ENCODE measurements around the gene PPARA. TPM values are rescaled to one million over a fixed set of nuclear protein-coding genes. Genes with fewer than 3 reads are reported as not detected.

Gene PPARA
- total RNA-seq, 1 donor from 2014 or later: 8.4 TPM

DNA sequence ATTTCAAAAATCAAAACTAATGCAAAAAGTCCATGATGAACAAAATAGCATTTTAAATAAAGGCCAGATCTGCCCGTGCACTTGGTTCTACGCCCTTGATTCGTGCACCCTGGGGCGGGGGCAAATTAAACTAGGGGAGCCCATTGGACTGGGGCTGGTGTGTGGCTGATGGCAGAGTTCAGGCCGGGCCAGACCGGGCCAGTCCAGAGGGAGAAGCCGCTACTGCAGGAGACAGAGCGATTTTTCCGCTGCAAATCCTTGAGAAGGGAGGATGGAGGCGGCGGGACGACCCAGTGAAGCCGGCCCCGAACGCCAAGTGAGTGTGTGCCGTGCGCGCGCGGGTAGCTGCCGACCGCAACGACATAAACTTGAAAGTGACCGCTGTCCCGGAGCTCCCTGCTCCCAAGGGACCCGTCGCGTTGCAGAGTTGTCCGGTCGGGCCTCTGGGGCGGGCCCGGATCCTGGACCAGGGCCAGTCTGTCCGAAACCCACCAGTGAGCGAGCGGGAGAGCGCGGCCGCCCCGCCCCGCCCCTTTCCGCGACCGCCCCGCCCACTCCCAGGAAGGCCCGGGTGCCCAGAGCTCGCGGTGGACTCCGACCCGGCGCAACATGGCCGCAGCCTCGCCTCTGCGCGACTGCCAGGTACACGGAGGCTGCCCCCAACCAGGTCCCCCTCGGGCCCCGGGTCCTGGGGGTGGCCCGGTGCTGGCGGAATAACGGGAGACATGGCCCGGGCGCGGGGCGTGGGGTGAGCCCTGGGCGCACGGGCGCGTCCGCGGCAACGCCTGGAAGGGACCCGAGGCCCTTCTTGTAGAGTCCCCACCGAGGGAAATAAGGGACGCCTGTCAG, 117.3 kb downstream of the PPARA start, which contains the start of gene TTC38:
Gene TTC38, plus strand, starts transcription at position 578 of the 849 bp plus-strand sequence. Its CDS starts 32 bp downstream, at position 610.
- DNase-seq (ENCODE audit: low read depth): peak; percentile 51
- Mint-ChIP-seq H3K4me1 (ENCODE audit: low read depth, unreplicated experiment) (peaks cover 5% of the 10 kb centered on the region), H3K27ac (ENCODE audit: unreplicated experiment) (peak within 1 kb of the TSS; percentile 41), H3K4me3 (ENCODE audit: unreplicated experiment) (peak within 1 kb of the TSS; percentile 92), H3K9me3 (ENCODE audit: unreplicated experiment) (peaks cover 10% of the 10 kb centered on the region), H3K27me3 (ENCODE audit: low read depth, unreplicated experiment) (peaks cover 21% of the 10 kb centered on the region), H3K36me3 (ENCODE audit: low read depth, unreplicated experiment) (peaks cover 12% of the 10 kb centered on the region)
- peaks cover 19% of the 10 kb centered on the region for H3K79me2 ChIP-seq (ENCODE audit: insufficient read depth, low read length)
- peaks cover 2% of the 10 kb centered on the region for H3K9me3 ChIP-seq (ENCODE audit: insufficient read depth, low read depth, low read length)
- peak within 1 kb of the TSS; percentile 21 for H3K27ac ChIP-seq (ENCODE audit: low read depth, low read length)
- H3K4me2 ChIP-seq (ENCODE audit: low read length): peak within 1 kb of the TSS; percentile 89
- H3K36me3 ChIP-seq (ENCODE audit: insufficient read depth, low read length): peaks cover 3% of the 10 kb centered on the region
- H3K4me1 ChIP-seq (ENCODE audit: insufficient read depth, low read length): peaks cover 5% of the 10 kb centered on the region
- peak within 1 kb of the TSS; percentile 85 for H3K9ac ChIP-seq (ENCODE audit: low read length)
- no peaks in the 10 kb centered on the region for H4K20me1 ChIP-seq (ENCODE audit: insufficient read depth, low read length)
- H3K4me3 ChIP-seq (ENCODE audit: insufficient read depth, low read depth, low read length): peak within 1 kb of the TSS; percentile 76
- no peaks in the 10 kb centered on the region for H3K27me3 ChIP-seq (ENCODE audit: insufficient read depth, low read length)
- no peak for FAIRE-seq
- H2AFZ ChIP-seq (ENCODE audit: low read depth, low read length): peak within 1 kb of the TSS; percentile 84
- no peak for TF ChIP-seq EZH2 (IDR thresholded peaks at IDR 0.05; ENCODE audit: insufficient read depth, low read length)
- TF ChIP-seq CTCF (IDR thresholded peaks at IDR 0.05; ENCODE audit: insufficient read depth, low read depth, low read length): no peak

GRCh38 chr22:46269564-46269963, 119.2 kb downstream of the PPARA start:
- peaks cover 9% of the 10 kb centered on the region for H3K27me3 Mint-ChIP-seq (ENCODE audit: low read depth, unreplicated experiment)
- H3K36me3 Mint-ChIP-seq (ENCODE audit: low read depth, unreplicated experiment): peaks cover 12% of the 10 kb centered on the region
- Histone ChIP-seq H3K9ac (ENCODE audit: low read length) (no peak overlapping the region), H3K4me1 (ENCODE audit: insufficient read depth, low read length) (peaks cover 5% of the 10 kb centered on the region), H3K27me3 (ENCODE audit: insufficient read depth, low read length) (no peaks in the 10 kb centered on the region), H3K4me3 (ENCODE audit: insufficient read depth, low read depth, low read length) (no peak overlapping the region), H3K4me2 (ENCODE audit: low read length) (peak overlapping the region; percentile 89), H2AFZ (ENCODE audit: low read depth, low read length) (no peak overlapping the region), H3K27ac (ENCODE audit: low read depth, low read length) (no peak overlapping the region), H3K36me3 (ENCODE audit: insufficient read depth, low read length) (peaks cover 11% of the 10 kb centered on the region), H3K79me2 (ENCODE audit: insufficient read depth, low read length) (peaks cover 19% of the 10 kb centered on the region), H4K20me1 (ENCODE audit: insufficient read depth, low read length) (no peaks in the 10 kb centered on the region), H3K9me3 (ENCODE audit: insufficient read depth, low read depth, low read length) (no peaks in the 10 kb centered on the region)
- no peak overlapping the region for H3K27ac Mint-ChIP-seq (ENCODE audit: unreplicated experiment)
- FAIRE-seq (no peak), DNase-seq (ENCODE audit: low read depth) (no peak)
- H3K4me1 Mint-ChIP-seq (ENCODE audit: low read depth, unreplicated experiment): peaks cover 5% of the 10 kb centered on the region
- peak overlapping the region; percentile 77 for H3K4me3 Mint-ChIP-seq (ENCODE audit: unreplicated experiment)
- TF ChIP-seq CTCF (IDR thresholded peaks at IDR 0.05; ENCODE audit: insufficient read depth, low read depth, low read length): no peak
- no peak for TF ChIP-seq EZH2 (IDR thresholded peaks at IDR 0.05; ENCODE audit: insufficient read depth, low read length)
- peaks cover 4% of the 10 kb centered on the region for H3K9me3 Mint-ChIP-seq (ENCODE audit: unreplicated experiment)

DNA sequence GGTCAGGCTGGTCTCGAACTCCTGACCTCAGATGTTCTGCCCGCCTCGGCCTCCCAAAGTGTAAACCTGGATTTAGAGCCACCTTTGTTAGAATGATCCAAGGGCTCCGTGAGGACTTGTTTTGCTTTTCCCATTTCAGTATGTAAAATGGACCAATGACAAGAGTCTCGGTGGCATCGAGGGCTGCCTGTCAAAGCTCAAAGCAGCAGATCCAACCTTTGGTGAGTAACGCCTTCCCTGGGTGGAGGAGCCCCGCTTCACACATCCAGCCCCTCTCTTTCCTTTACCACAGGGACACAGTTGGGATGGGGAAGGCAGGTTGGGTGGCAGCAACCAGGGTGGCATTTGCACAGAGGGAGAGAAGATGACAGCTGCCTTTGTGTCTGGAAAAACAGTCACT, 121.9 kb downstream of the PPARA start:
- Mint-ChIP-seq H3K36me3 (ENCODE audit: low read depth, unreplicated experiment) (peaks cover 19% of the 10 kb centered on the region), H3K9me3 (ENCODE audit: unreplicated experiment) (no peaks in the 10 kb centered on the region)

More for the DNA sequence above, 121.9 kb downstream of the PPARA start:
- Mint-ChIP-seq H3K4me1 (ENCODE audit: low read depth, unreplicated experiment) (peaks cover 5% of the 10 kb centered on the region), H3K27me3 (ENCODE audit: low read depth, unreplicated experiment) (no peaks in the 10 kb centered on the region), H3K4me3 (ENCODE audit: unreplicated experiment) (no peak overlapping the region), H3K27ac (ENCODE audit: unreplicated experiment) (no peak overlapping the region)
- Histone ChIP-seq H3K27me3 (ENCODE audit: insufficient read depth, low read length) (no peaks in the 10 kb centered on the region), H3K9ac (ENCODE audit: low read length) (no peak overlapping the region), H3K36me3 (ENCODE audit: insufficient read depth, low read length) (peaks cover 20% of the 10 kb centered on the region), H4K20me1 (ENCODE audit: insufficient read depth, low read length) (no peaks in the 10 kb centered on the region), H3K9me3 (ENCODE audit: insufficient read depth, low read depth, low read length) (no peaks in the 10 kb centered on the region), H3K27ac (ENCODE audit: low read depth, low read length) (no peak overlapping the region), H2AFZ (ENCODE audit: low read depth, low read length) (no peak overlapping the region), H3K79me2 (ENCODE audit: insufficient read depth, low read length) (peaks cover 19% of the 10 kb centered on the region), H3K4me1 (ENCODE audit: insufficient read depth, low read length) (peaks cover 5% of the 10 kb centered on the region), H3K4me2 (ENCODE audit: low read length) (no peak overlapping the region), H3K4me3 (ENCODE audit: insufficient read depth, low read depth, low read length) (no peak overlapping the region)
- TF ChIP-seq EZH2 (IDR thresholded peaks at IDR 0.05; ENCODE audit: insufficient read depth, low read length) (no peak), CTCF (IDR thresholded peaks at IDR 0.05; ENCODE audit: insufficient read depth, low read depth, low read length) (no peak)
- DNase-seq (ENCODE audit: low read depth) (no peak), FAIRE-seq (no peak)

Measured in astrocyte (in vitro differentiated cells and primary cell).